OCI-M2 (cell line): ENCODE measurements around the gene RFESD.
A peak's percentile ranks its signal among the peaks of the same experiment; 100 is the strongest.
"Not testable (repeated sequence)": the region's sequence is repeated elsewhere in the genome, so short reads cannot be mapped to it uniquely, and the experiment has no call there.

Experiments used
- DNase-seq: peaks from one replicate; lab custom pipeline; 2025; ENCODE audit not compliant: unreplicated experiment; lab: John Stamatoyannopoulos, UW

RFESD gene

DNA sequence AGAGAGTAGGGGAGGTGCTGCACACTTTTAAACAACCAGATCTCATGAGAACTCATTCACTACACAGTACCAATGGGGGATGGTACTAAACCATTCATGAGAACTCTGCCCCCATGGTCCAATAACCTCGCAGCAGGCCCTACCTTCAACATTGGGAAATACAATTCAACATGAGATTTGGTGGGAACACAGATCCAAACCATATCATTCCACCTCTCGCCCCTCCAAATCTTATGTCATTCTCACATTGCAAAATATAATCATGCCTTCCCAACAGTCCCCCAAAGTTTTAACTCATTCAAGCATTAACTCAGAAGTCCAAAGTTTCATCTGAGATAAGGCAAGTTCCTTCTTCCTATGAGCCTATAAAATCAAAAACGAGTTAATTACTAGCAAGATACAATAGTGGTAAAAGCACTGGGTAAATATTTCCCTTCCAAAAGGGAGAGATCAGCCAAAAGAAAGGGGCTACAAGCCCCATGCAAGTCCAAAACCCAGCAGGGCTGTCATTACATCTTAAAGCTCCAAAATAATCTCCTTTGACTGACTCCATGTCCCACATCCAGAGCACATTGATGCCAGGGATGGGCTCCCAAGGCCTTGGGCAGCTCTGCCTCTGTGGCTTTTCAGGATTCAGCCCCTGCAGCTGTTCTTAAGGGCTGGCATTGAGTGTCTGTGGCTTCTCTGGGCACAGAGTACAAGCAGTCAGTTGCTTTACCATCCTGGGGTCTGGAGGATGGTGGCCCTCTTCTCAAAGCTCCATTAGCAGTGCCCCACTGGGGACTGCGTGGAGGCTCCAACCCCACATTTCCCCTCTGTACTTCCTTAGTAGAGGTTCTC, 18.4 kb upstream of the RFESD start:
- DNase-seq = no peak

DNA sequence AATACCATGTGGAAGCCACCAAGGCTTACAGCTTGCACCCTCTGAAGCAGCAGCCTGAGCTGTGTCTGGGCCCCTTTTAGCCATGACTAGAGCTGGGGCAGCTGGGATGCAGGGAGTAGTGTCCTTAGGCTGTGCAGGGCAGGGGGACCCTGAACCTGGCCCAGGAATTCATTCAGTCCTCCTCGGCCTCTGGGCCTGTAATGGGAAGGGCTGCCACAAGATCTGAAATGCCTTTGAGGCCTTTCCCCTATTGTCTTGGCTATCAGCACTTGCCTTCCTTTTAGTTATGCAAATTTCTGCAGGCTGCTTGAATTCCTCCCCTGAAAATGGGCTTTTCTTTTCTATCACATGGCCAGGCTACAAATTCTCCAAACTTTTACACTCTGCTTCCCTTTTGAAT, 17.6 kb upstream of the RFESD start:
- DNase-seq = no peak

DNA sequence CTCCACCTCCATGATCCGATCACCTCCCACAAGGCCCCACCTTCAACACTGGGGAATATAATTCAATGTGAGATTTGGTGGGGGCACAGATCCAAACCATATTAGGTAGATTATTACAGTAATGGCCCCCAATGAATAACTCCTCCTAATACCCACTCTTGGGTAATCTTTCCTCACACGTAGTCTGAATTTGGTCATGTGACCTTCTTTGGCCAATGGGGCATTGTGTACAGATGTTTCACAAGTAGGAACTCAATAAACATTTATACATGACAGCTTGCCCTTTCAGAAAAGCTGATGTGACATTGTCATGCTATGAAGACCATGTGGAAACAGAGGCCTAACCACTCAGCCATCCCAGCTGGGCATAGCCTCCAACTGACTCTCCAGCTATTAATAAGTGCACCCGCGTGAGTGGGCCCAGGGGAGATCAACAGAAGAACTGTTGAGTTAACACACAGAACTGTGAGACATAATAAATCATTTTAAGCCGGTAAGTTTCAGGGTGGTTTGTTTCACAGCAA, 16.1 kb upstream of the RFESD start:
- DNase-seq = no peak

DNA sequence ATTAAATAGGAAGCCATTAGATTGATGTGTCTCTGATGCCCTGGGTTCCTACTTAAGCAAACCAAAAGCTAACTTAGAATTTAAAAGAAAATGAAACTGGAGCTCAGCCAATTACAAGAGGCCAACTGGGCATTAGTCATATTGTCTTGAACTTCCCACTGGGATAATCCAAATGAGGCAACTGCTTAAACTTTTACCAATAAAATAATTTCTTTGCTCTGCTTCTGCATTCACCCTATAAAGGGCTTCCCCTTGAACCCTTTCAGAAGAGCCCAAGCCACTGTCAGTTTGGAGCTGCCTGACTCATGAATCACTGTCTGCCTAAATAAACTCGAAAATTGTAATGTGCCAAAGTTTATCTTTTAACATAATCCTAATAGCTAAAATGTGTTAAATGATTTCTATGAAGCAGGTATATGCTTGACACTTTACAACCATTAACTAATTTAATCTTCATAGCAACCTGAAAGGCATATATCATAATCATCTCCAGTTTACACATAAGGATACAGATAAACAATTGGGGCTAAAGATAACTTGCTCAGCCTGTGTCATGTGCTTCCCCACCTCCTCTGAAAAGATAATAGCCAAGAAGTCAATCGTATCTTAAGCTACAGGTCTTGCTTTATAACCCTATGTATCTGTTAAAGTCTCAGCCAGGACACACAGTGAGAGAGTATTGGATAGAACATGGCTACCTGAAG, 15.2 kb upstream of the RFESD start:
- no peak for DNase-seq

DNA sequence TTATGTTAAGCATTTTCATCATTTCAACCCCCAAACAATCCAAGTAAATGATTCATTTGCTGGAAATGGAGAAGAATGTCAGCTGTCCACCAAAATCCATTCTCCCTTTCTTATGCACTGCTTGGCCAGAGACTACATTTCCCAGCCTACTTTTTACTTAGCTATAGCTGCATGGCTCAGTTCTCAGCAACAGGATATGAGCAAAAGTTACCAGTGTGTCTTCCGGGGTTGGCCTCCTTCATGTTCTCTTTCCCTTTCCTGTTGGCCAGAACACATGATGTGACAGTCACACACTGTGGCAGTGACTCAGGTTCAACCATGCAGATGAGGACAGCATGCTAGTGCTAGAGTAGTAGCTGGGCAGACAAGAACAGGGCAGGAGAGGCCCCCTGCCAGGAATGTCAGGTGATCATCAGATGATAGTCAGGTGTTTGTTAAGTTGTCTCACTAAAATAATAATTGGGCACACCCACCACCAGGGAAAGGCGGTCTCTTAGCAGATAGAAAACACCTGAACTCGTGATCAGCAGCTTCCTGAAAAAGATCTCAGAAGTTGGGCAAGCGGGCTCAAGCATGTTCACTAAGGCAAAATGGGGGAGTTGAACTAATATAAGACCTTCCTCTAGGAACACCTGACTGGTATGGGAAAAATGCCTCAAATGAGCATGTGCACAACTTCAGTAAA, 14.4 kb upstream of the RFESD start:
- DNase-seq = no peak

DNA sequence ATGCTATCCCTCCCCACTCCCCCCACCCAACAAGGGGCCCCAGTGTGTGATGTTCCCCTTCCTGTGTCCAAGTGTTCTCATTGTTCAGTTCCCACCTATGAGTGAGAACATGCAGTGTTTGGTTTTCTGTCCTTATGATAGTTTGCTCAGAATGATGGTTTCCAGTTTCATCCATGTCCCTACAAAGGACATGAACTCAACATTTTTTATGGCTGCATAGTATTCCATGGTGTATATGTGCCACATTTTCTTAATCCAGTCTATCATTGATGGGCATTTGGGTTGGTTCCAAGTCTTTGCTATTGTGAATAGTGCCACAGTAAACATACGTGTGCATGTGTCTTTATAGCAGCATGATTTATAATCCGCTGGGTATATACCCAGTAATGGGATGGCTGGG, 13.6 kb upstream of the RFESD start:
- not testable (repeated sequence) for DNase-seq

DNA sequence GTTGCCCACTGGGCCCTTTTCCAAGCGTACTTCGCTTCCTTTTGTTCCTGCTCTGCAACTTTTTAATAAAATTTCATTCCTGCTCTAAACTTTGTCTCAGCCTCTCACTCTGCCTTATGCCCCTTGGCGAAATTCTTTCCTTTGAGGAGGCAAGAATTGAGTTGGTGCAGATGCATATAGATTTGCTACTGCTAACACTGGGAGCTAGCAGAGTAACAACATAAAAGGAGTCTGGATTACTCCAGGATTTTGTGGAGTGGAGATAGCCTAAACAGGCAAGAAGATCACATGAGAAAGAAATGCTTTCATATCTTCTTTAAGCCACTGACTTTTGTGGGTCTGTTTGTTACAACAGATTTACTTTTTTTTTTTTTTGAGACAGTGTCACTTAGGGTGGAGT, 12.9 kb upstream of the RFESD start:
- DNase-seq = no peak

DNA sequence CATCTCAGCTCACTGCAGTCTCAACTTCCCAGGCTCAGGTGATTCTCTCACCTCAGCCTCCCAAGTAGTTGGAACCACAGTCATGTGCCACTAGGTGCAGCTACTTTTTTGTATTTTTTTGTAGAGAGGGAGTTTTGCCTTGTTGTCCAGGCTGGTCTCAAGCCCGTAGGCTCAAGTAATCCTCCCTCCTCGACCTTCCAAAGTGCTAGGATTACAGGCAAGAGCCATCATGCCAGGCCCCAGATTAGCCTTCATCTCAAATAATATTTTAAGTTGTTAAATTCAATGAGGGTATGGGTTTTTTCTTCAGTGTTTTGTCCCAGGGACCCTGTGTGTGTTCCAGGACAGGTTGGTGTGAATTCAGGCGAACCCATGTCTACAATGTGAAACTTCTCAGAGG, 12.5 kb upstream of the RFESD start:
- no peak for DNase-seq

DNA sequence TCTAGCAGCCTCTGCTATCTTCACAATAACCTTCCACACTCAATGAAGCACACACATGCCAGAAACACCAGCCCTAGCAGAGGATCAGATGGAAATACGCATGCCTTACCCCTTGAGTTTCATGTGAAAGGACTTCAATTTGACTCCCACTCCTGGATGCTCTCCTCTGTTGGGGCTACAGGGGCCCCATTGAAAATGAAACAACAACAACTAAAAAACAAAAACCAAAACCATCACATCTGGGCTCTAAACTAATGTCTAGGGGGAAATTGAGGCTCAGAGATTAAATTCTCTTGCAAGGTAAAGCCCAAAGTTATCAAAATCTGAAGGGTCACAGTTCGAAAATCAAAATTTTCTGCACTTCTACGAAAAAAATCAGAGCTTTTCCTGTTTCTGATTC, 7.9 kb upstream of the RFESD start:
- DNase-seq = no peak

DNA sequence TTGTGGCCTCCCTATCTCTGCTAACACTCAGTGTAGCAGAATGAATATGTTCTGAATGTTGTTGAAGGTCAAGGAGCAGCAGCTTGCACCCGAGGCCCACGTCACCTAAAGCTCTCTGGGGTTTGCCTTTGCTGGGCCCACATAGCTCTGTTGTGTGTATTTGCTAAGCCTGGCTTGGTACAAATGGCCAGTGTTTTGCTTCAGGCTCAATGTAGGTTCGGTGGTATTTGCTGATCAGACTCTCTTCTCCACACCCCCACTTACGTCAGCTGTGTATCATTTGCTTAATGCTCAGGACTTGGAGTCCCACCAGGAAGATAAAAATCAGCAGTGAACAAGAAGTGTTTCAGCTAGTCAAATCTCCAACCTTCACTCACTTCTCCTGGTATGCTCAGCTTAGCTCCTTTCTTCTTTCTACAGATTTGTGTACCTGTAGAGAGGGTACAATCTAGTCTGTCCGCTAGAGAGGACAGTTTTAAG, 4.8 kb upstream of the RFESD start:
- no peak for DNase-seq

DNA sequence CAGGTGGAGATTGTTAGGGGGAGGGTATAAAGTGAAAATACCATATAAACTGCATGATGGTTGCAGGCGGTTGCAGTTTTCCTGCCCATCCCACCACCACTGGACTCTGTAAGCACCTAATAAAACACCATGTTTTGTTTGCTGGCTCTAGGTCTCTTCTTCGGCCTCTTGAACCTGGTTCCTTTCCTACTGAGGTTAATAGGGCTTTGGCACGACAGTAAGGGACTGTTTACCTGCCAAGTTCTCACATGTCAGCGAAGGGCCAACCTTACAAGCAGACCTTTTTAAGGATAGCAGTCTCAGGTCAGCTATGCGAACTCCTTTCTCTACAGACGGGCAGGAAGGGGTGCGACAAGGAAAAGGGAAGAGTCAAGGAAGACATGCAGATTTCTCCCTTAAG, 3.4 kb upstream of the RFESD start:
- no peak for DNase-seq

DNA sequence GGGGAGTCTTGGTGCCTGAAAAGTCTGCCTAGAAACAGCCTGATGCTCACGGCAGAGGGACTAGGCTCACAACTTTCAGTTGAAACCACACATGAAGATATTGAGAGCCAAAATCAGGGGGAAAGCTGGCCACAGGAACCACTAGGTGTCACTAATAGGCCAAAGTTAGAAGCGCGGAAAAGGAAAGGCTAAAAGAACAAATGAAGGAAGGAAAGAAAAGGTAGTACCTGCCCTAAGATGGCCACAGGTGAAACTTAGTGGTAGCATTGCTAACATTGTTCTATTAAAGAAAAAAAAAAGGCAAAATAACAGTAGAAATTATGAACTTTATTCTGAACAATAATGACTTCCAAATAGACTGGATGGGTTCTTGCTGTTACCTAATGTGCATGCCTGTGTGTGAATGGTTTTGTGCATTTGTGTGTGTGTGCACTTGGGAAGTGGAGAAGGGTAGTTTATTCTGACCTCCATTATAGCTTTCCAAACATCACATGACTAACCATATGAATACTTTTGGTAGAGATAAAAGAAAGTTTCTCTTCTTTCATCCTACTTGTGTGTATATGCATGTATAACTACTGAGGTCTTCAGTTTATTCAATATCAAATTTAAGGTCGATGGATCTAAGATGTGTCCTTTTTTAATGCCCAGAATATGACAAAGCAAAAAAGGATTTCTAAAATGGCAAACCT, 2.1 kb upstream of the RFESD start:
- DNase-seq = no peak

DNA sequence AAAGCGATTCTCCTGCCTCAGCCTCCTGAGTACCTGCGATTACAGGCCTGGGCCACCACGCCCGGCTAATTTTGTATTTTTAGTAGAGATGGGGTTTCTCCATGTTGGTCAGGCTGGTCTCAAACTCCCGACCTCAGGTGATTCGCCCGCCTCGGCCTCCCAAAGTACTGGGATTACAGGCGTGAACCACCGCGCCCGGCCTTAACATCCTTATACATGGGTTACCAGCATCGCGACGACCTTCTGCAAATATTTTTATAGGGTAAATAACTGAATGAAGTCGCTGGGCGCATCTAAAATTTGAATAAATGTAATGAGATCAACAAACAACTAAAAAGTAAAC, 380 bp upstream of the RFESD start:
- not testable (repeated sequence) for DNase-seq

DNA sequence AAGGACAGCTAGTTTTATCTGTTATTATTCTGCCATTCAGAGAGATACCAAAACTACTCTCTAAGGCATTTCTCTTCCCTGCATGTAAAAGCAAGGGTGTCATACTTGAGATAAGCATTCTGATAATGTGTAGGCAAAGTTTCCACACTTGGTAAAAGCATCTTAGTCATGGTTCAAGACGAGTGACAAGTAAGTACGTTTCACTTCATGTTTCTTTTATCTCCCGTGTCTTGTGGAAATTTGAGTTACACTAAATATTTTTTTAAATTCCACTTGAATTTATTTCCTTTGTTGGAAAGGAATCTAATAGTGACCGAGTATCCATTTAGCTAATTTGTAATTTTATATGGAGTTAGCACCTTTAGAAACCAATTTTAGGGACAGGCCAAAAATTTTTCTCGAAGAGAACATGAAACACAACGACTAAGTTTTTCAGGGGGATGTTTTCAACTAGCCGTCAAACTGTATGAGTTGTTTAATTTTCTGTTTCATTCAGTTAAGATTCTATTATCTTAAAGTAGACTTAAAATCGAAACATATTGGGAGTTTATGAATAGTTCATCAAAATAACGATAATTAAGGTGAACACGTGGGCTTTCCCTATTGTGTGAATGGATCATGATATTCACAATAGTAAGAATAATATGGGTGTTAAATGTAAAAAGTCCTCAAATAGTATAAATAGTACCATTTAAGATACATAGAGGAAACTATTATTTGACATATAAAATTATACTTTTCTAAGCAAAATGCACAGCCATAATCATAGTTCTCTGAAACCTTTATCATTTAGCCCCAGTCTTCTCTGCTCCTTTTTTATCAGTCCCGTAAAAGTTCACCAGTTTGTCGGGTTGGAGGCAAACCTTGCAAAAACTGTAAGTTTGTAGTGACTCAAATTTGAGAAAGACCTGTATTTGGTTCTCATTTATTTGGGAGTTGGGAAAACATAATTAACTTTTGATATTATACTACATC, 1.6 kb downstream of the RFESD start:
- DNase-seq = peak; percentile 30

DNA sequence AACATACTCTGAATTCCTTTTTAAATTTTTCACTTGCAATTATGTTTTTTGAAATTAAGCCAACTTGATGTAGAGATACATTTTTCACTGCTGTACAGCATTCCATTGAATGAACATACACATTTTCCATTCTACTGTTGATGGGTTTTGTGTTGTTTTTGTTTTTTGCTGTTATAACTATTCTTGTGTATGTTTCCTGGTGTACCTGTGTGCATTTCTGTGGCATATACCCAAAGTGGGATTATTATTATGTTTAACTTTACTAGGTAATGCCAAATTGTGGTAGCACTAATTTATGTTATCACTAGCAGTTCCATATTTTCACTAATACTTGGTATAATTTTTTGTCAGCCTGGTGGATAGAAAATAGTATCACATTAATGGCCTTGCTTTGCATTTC, 2.7 kb downstream of the RFESD start:
- no peak for DNase-seq

DNA sequence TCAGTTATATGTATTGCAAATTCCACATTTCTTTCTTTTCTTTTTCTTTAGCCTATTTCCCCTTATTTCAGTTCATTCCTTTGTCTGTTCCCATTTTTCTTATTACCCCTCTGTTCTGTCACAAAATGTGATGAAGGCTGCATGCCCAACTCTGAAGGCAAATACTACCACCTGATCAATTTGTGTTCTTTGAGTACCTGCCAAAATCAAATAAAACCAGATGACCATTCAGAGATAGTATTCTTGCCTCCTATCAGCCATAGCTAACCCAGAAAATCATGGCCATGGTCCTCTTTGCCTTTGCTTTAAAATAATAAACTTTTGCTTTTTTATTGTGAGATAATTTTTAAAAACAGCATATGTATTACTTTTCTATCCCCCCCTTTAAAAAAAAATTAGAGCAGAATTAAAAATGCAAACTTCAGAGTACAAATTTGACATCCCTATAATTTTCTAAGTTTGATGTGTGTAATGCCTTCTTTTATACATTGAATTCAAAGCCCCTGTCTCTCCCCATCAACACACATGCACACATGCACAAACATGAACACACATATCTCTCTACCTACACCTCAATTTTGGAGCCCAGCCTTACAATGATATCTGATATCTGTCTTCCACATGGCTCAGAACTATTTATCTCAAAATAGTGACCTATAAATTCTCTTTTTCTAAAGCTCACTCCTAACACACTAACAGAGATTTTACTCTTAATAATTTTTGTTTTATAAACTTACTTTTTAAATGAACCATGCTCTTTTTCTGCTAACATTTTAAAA, 3.5 kb downstream of the RFESD start:
- DNase-seq = no peak

DNA sequence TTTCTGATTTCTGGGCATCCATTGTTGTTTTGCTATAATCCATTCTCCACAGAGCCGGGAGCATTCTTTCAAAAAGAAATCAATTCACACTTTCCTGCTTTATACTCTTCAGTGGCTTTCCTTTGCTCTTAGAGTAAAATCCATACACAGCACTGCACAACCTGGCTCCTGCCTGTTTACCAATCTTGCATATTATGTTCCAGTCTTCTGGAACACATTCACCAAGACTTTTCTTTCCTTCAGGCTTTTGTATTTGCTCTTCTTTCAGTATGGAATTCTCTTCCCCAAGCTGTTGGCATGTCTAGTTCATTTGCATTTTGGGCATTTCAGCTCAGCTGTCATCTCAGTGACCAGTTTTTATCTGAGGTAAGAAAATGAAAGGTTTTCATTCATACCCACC, 6.3 kb downstream of the RFESD start:
- no peak for DNase-seq

DNA sequence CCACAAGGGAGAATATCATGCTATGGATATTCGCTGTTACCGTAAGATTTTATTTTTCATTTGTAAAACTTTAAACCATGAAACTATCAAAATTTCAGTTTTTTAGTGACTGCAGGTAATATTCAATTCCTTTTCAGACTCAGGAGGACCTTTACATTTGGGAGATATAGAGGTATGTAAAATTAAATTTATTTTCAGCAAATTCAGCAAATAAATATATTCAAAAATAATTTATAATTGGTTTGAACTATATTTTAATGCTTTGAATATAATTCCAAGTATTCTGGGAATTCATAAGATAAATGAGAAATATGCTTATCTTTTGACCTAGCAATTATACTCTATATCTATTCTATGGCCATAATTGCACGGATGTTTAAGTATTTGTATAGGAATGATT, 7.6 kb downstream of the RFESD start:
- DNase-seq = no peak

DNA sequence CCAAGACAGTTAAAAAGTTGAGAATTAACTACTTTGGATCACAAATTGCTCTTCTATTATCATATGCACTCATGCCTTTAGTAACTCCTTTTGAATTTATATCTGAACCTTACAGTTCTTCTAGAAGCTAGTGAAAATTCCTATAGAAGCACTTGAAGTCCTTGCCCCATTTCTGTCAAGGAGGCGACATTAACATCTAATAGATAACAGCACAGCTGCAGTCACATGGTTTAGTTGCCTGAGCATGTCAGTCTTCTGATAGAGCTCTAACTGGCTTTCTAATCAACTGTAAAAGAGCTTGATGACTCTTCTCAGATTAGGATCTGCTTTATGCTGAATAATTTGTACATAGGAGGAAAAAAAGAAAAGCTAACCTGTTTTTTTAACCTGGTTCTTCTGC, 9.0 kb downstream of the RFESD start:
- DNase-seq = no peak
